Activated CD4-positive, alpha-beta T cell treated with anti-CD3 and anti-CD28 coated beads for 48 hours (primary cell): ENCODE data around the gene PHETA1.
"Not testable (repeated sequence)": the region's sequence is repeated elsewhere in the genome, so short reads cannot be mapped to it uniquely, and the experiment has no call there.

Experiments used
- DNase-seq: peaks from one replicate; pipeline ENCODE4 v3.0.0-alpha.2; 2020

Gene PHETA1

GRCh38 chr12:111405149-111405858 is 36.4 kb upstream of the PHETA1 start:
- DNase-seq, result peak; percentile 100

- DNase-seq, result peak; percentile 84
These were observed 35.7 kb upstream of the PHETA1 start for GRCh38 chr12:111404362-111405148.

GRCh38 chr12:111402490-111402824 is 33.6 kb upstream of the PHETA1 start:
- DNase-seq, result not testable (repeated sequence)

- no peak for DNase-seq
These were observed 32.3 kb upstream of the PHETA1 start for GRCh38 chr12:111401167-111401605.

GRCh38 chr12:111399741-111400404 is 31.0 kb upstream of the PHETA1 start:
- not testable (repeated sequence) for DNase-seq

- no peak for DNase-seq
These were observed 29.6 kb upstream of the PHETA1 start for GRCh38 chr12:111398530-111398929.

- DNase-seq, result peak; percentile 91
These were observed 28.0 kb upstream of the PHETA1 start for GRCh38 chr12:111396726-111397445.

GRCh38 chr12:111396271-111396670 is 27.4 kb upstream of the PHETA1 start:
- not testable (repeated sequence) for DNase-seq

GRCh38 chr12:111395336-111396187 is 26.7 kb upstream of the PHETA1 start:
- DNase-seq, result no peak

GRCh38 chr12:111394480-111394879 is 25.6 kb upstream of the PHETA1 start:
- no peak for DNase-seq

GRCh38 chr12:111393700-111394300 is 24.9 kb upstream of the PHETA1 start:
- no peak for DNase-seq

- no peak for DNase-seq
These were observed 22.0 kb upstream of the PHETA1 start for GRCh38 chr12:111390910-111391309.

- no peak for DNase-seq
These were observed 20.7 kb upstream of the PHETA1 start for GRCh38 chr12:111389635-111390034.

GRCh38 chr12:111387747-111388323 is 18.9 kb upstream of the PHETA1 start:
- no peak for DNase-seq

- DNase-seq, result no peak
These were observed 18.0 kb upstream of the PHETA1 start for GRCh38 chr12:111386885-111387284.

- DNase-seq, result no peak
These were observed 15.7 kb upstream of the PHETA1 start for GRCh38 chr12:111384596-111384995.

- no peak for DNase-seq
These were observed 11.2 kb upstream of the PHETA1 start for GRCh38 chr12:111379942-111380554.

- peak; percentile 40 for DNase-seq
These were observed 8.5 kb upstream of the PHETA1 start for GRCh38 chr12:111377440-111377839.

- DNase-seq, result not testable (repeated sequence)
These were observed 4.3 kb upstream of the PHETA1 start for GRCh38 chr12:111373231-111373630.

GRCh38 chr12:111369496-111370220 is 763 bp upstream of the PHETA1 start:
- no peak for DNase-seq
